ENCODE measurements around the gene RNF166. TPM values are rescaled to one million over a fixed set of nuclear protein-coding genes. Genes with fewer than 3 reads are reported as not detected.

Gene RNF166
- polyA plus RNA-seq, 1 donor from 2014 or later, result 34.4 TPM

GRCh38 chr16:88693420-88694177 lies 12.6 kb downstream of the RNF166 start:
- no peak overlapping the region for H2AFZ ChIP-seq (ENCODE audit: low read depth, low read length)
- no peak overlapping the region for H3K4me3 ChIP-seq (ENCODE audit: low read length)
- H3K9ac ChIP-seq (ENCODE audit: low read length), result no peak overlapping the region
- H3K36me3 ChIP-seq (ENCODE audit: insufficient read depth, low read length), result no peaks in the 10 kb centered on the region
- H4K20me1 ChIP-seq (ENCODE audit: insufficient read depth), result no peaks in the 10 kb centered on the region
- H3K4me2 ChIP-seq (ENCODE audit: low read length), result no peak overlapping the region
- H3K27me3 ChIP-seq (ENCODE audit: insufficient read depth, low read depth, low read length), result peaks cover 2% of the 10 kb centered on the region
- no peaks in the 10 kb centered on the region for H3K79me2 ChIP-seq (replicated peaks; ENCODE audit: insufficient read depth, low read length)
- no peaks in the 10 kb centered on the region for H3F3A ChIP-seq (ENCODE audit: insufficient read depth, low read length, poor library complexity, severe bottlenecking)
- TF ChIP-seq TAF1 (IDR thresholded peaks at IDR 0.05; ENCODE audit: low read depth) (no peak), POLR2AphosphoS5 (IDR thresholded peaks at IDR 0.05) (no peak), EZH2 (IDR thresholded peaks at IDR 0.05; ENCODE audit: borderline replicate concordance, insufficient read depth, low read length, poor library complexity, severe bottlenecking) (no peak), RAD21 (conservative IDR thresholded peaks at IDR 0.05) (no peak), SMC3 (conservative IDR thresholded peaks at IDR 0.05; ENCODE audit: poor library complexity) (no peak), MXI1 (conservative IDR thresholded peaks at IDR 0.05; ENCODE audit: poor library complexity, severe bottlenecking) (no peak), REST (IDR thresholded peaks at IDR 0.05; ENCODE audit: borderline replicate concordance) (no peak), EP300 (conservative IDR thresholded peaks at IDR 0.05; ENCODE audit: poor library complexity, severe bottlenecking) (no peak), CTCF (IDR thresholded peaks at IDR 0.05; ENCODE audit: poor library complexity, severe bottlenecking) (no peak)
- no peaks in the 10 kb centered on the region for H3K9me2 ChIP-seq (ENCODE audit: insufficient read depth, low read length)
- no peaks in the 10 kb centered on the region for H3K9me3 ChIP-seq (ENCODE audit: low read length)
- H3K27ac ChIP-seq (ENCODE audit: low read length), result no peak overlapping the region

- H3F3A ChIP-seq (ENCODE audit: insufficient read depth, low read length, poor library complexity, severe bottlenecking), result no peaks in the 10 kb centered on the region
- no peaks in the 10 kb centered on the region for H3K9me3 ChIP-seq (ENCODE audit: low read length)
- no peak overlapping the region for H3K9ac ChIP-seq (ENCODE audit: low read length)
- peaks cover 8% of the 10 kb centered on the region for H3K27me3 ChIP-seq (ENCODE audit: insufficient read depth, low read depth, low read length)
- no peaks in the 10 kb centered on the region for H4K20me1 ChIP-seq (ENCODE audit: insufficient read depth)
- no peaks in the 10 kb centered on the region for H3K79me2 ChIP-seq (replicated peaks; ENCODE audit: insufficient read depth, low read length)
- H3K36me3 ChIP-seq (ENCODE audit: insufficient read depth, low read length), result no peaks in the 10 kb centered on the region
- H3K4me3 ChIP-seq (ENCODE audit: low read length), result no peak overlapping the region
- H2AFZ ChIP-seq (ENCODE audit: low read depth, low read length), result no peak overlapping the region
- no peak for TF ChIP-seq TAF1 (IDR thresholded peaks at IDR 0.05; ENCODE audit: low read depth)
- TF ChIP-seq POLR2AphosphoS5 (IDR thresholded peaks at IDR 0.05), result no peak
- no peak for TF ChIP-seq MXI1 (conservative IDR thresholded peaks at IDR 0.05; ENCODE audit: poor library complexity, severe bottlenecking)
- no peak for TF ChIP-seq CTCF (IDR thresholded peaks at IDR 0.05; ENCODE audit: poor library complexity, severe bottlenecking)
- no peak for TF ChIP-seq SMC3 (conservative IDR thresholded peaks at IDR 0.05; ENCODE audit: poor library complexity)
- no peak for TF ChIP-seq RAD21 (conservative IDR thresholded peaks at IDR 0.05)
- TF ChIP-seq EP300 (conservative IDR thresholded peaks at IDR 0.05; ENCODE audit: poor library complexity, severe bottlenecking), result no peak
- TF ChIP-seq REST (IDR thresholded peaks at IDR 0.05; ENCODE audit: borderline replicate concordance), result no peak
- TF ChIP-seq EZH2 (IDR thresholded peaks at IDR 0.05; ENCODE audit: borderline replicate concordance, insufficient read depth, low read length, poor library complexity, severe bottlenecking), result no peak
- no peak overlapping the region for H3K27ac ChIP-seq (ENCODE audit: low read length)
- H3K4me2 ChIP-seq (ENCODE audit: low read length), result no peak overlapping the region
- no peaks in the 10 kb centered on the region for H3K9me2 ChIP-seq (ENCODE audit: insufficient read depth, low read length)
Measured at GRCh38 chr16:88692861-88693260, 13.3 kb downstream of the RNF166 start.

Data from neural cell (in vitro differentiated cells).